ENCODE results near the gene NKAIN4. TPM values are rescaled to one million over a fixed set of nuclear protein-coding genes. Genes with fewer than 3 reads are reported as not detected.
"Not testable (repeated sequence)": the region's sequence is repeated elsewhere in the genome, so short reads cannot be mapped to it uniquely, and the experiment has no call there.

NKAIN4 gene
- total RNA-seq, 1 donor from 2014 or later = 16.1 TPM

DNA sequence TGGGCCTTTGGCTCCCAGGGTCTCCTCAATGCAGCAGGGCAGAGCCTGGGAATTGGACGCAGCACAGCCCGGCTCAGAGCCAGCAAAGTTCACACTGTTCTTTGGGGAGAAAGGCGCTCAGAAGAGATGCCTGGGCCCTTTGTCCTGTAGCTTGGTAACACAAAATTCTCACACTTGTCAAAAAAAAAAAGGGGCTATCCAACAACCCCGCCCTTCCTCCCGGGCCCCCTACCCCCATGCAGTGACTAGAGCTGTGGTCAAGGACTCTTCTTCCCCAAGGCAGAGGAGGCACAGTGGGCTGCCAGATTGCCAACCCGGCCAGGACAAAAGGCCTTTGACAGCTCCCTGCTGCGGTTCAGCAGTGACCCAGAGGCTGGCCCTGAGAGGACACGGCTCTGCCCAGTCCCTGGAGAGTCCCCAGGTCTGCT is 2.0 kb downstream of the NKAIN4 start:
- TF ChIP-seq, protein P1, sequence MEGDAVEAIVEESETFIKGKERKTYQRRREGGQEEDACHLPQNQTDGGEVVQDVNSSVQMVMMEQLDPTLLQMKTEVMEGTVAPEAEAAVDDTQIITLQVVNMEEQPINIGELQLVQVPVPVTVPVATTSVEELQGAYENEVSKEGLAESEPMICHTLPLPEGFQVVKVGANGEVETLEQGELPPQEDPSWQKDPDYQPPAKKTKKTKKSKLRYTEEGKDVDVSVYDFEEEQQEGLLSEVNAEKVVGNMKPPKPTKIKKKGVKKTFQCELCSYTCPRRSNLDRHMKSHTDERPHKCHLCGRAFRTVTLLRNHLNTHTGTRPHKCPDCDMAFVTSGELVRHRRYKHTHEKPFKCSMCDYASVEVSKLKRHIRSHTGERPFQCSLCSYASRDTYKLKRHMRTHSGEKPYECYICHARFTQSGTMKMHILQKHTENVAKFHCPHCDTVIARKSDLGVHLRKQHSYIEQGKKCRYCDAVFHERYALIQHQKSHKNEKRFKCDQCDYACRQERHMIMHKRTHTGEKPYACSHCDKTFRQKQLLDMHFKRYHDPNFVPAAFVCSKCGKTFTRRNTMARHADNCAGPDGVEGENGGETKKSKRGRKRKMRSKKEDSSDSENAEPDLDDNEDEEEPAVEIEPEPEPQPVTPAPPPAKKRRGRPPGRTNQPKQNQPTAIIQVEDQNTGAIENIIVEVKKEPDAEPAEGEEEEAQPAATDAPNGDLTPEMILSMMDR (IDR thresholded peaks at IDR 0.05; ENCODE audit: unreplicated experiment) = no peak
- Mint-ChIP-seq H3K4me3 (peak overlapping the region; percentile 59), H3K36me3 (no peaks in the 10 kb centered on the region), H3K4me1 (peaks cover 30% of the 10 kb centered on the region), H3K27ac (no peak overlapping the region), H3K9me3 (no peaks in the 10 kb centered on the region), H3K27me3 (ENCODE audit: low read depth) (peaks cover 43% of the 10 kb centered on the region)
- DNase-seq (ENCODE audit: low spot score in 2 of 2, unreplicated experiment in 2 of 2) = no peak

DNA sequence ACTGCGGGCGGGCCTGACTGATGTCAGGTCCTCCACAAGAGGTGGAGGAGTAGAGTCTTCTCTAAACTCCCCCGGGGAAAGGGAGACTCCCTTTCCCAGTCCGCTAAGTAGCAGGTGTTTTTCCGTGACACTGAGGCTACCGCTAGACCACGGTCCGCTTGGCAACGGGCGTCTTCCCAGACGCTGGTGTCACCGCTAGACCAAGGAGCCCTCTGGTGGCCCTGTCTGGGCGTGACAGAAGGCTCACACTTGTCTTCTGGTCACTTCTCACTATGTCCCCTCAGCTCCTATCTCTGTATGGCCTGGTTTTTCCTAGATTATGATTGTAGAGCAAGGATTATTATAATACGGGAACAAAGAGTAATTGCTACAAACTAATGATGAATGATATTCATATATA is 2.9 kb downstream of the NKAIN4 start:
- peaks cover 21% of the 10 kb centered on the region for H3K4me1 Mint-ChIP-seq
- not testable (repeated sequence) for DNase-seq (ENCODE audit: low spot score in 2 of 2, unreplicated experiment in 2 of 2); H3K4me3 Mint-ChIP-seq; H3K9me3 Mint-ChIP-seq; H3K27ac Mint-ChIP-seq; H3K36me3 Mint-ChIP-seq
- H3K27me3 Mint-ChIP-seq (ENCODE audit: low read depth) = peaks cover 43% of the 10 kb centered on the region

DNA sequence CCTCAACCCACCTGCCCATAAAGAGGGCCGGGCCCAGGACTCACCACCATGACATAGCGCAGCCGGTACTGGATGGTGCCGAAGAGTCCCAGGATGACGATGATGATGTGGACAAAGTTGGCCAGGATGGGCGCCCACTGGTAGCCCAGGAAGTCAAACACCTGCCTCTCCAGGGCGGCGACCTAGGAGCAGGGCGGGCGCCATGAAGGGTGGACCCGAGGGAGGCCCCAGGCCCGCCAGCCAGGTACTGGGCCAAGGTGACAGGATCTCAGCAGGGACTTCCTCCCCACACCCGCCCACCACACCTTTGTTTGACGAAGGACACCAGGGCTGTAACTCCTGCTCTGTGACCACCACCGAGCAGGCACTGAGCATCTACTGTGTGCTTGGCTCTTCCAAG is 4.4 kb downstream of the NKAIN4 start:
- TF ChIP-seq, protein P1 (IDR thresholded peaks at IDR 0.05; ENCODE audit: unreplicated experiment) = no peak

DNA sequence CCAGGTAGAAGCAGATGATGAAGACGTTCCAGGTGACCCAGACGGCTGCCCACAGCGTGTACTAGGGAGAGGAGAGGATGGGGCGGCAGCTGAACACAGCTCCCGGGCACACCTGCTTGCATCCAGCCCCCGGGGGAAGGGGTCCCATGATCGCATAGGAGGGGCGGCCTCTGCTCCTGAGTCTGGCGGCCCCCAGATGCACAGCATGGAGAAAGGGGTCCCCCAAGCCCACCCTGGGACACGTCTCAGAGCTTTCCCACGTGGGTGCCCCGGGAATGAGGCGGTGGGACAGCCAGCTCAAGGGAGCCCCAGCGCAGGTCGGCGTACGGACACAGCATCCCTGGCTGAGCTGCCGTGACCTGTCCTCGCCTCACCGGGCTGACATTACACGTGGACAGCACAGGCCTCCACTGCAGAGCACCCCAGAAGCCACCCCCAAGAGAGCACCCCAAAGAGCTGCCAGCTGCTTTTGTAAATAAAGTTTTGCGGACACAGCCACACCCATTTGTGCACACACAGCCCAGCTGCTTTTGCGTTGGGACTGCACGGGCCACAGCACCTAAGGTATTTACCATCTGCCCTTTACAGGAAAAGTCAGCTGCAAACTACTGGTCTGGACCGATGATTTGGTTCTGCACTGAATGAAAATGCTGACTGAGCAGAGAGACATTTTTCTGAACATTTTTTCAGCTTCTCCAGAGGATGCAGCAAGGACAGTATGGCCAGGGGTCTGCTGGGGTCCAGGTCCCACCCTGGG is 5.2 kb downstream of the NKAIN4 start:
- TF ChIP-seq, protein P1 (IDR thresholded peaks at IDR 0.05; ENCODE audit: unreplicated experiment) = no peak
- Mint-ChIP-seq H3K27ac (no peak overlapping the region), H3K9me3 (no peaks in the 10 kb centered on the region), H3K4me1 (peaks cover 6% of the 10 kb centered on the region), H3K36me3 (no peaks in the 10 kb centered on the region), H3K27me3 (ENCODE audit: low read depth) (peaks cover 32% of the 10 kb centered on the region), H3K4me3 (no peak overlapping the region)
- no peak for DNase-seq (ENCODE audit: low spot score in 2 of 2, unreplicated experiment in 2 of 2)

More for the DNA sequence above, 4.4 kb downstream of the NKAIN4 start:
- H3K4me1 Mint-ChIP-seq = peaks cover 8% of the 10 kb centered on the region
- H3K27me3 Mint-ChIP-seq (ENCODE audit: low read depth) = peaks cover 35% of the 10 kb centered on the region
- no peak for DNase-seq (ENCODE audit: low spot score in 2 of 2, unreplicated experiment in 2 of 2)
- no peaks in the 10 kb centered on the region for H3K9me3 Mint-ChIP-seq
- no peak overlapping the region for H3K27ac Mint-ChIP-seq
- H3K4me3 Mint-ChIP-seq = no peak overlapping the region
- no peaks in the 10 kb centered on the region for H3K36me3 Mint-ChIP-seq

- TF ChIP-seq, protein P1 (IDR thresholded peaks at IDR 0.05; ENCODE audit: unreplicated experiment) = no peak
- peaks cover 1% of the 10 kb centered on the region for H3K4me1 Mint-ChIP-seq
Observed at GRCh38 chr20:63247671-63248228, 6.5 kb downstream of the NKAIN4 start.

GRCh38 chr20:63246490-63247288 is 7.6 kb downstream of the NKAIN4 start:
- H3K9me3 Mint-ChIP-seq = no peaks in the 10 kb centered on the region
- peaks cover 12% of the 10 kb centered on the region for H3K27me3 Mint-ChIP-seq (ENCODE audit: low read depth)
- H3K27ac Mint-ChIP-seq = no peak overlapping the region
- no peaks in the 10 kb centered on the region for H3K4me1 Mint-ChIP-seq
- TF ChIP-seq, protein P1 (IDR thresholded peaks at IDR 0.05; ENCODE audit: unreplicated experiment) = no peak
- H3K36me3 Mint-ChIP-seq = no peaks in the 10 kb centered on the region
- no peak overlapping the region for H3K4me3 Mint-ChIP-seq
- no peak for DNase-seq (ENCODE audit: low spot score in 2 of 2, unreplicated experiment in 2 of 2)

More at GRCh38 chr20:63247671-63248228, 6.5 kb downstream of the NKAIN4 start:
- no peak for DNase-seq (ENCODE audit: low spot score in 2 of 2, unreplicated experiment in 2 of 2)
- Mint-ChIP-seq H3K27me3 (ENCODE audit: low read depth) (peaks cover 22% of the 10 kb centered on the region), H3K27ac (no peak overlapping the region), H3K4me3 (no peak overlapping the region), H3K9me3 (no peaks in the 10 kb centered on the region), H3K36me3 (no peaks in the 10 kb centered on the region)
